22Rv1 (cell line): ENCODE measurements around the gene FGFBP1.

Experiments used
- H3K27ac ChIP-seq: fragments of 450-650 bp; 2 replicates; pipeline ENCODE4 v1.5.1; 2017
- ZFX ChIP-seq: fragments of 450-650 bp; IDR thresholded peaks from 2 replicates; pipeline ENCODE4 v1.6.1; 2017; ENCODE audit warnings: antibody characterized with exemption, borderline replicate concordance
- TF ChIP-seq, protein P1 (sequence below): fragments of 450-650 bp; IDR thresholded peaks from 2 replicates; pipeline ENCODE4 v1.5.1; 2017; ENCODE audit warnings: mild to moderate bottlenecking

Gene FGFBP1

GRCh38 chr4:15894393-15894792, 44.1 kb downstream of the FGFBP1 start:
- H3K27ac ChIP-seq = no peak overlapping the region
- TF ChIP-seq ZFX = no peak
- TF ChIP-seq, protein P1, sequence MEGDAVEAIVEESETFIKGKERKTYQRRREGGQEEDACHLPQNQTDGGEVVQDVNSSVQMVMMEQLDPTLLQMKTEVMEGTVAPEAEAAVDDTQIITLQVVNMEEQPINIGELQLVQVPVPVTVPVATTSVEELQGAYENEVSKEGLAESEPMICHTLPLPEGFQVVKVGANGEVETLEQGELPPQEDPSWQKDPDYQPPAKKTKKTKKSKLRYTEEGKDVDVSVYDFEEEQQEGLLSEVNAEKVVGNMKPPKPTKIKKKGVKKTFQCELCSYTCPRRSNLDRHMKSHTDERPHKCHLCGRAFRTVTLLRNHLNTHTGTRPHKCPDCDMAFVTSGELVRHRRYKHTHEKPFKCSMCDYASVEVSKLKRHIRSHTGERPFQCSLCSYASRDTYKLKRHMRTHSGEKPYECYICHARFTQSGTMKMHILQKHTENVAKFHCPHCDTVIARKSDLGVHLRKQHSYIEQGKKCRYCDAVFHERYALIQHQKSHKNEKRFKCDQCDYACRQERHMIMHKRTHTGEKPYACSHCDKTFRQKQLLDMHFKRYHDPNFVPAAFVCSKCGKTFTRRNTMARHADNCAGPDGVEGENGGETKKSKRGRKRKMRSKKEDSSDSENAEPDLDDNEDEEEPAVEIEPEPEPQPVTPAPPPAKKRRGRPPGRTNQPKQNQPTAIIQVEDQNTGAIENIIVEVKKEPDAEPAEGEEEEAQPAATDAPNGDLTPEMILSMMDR = no peak

DNA sequence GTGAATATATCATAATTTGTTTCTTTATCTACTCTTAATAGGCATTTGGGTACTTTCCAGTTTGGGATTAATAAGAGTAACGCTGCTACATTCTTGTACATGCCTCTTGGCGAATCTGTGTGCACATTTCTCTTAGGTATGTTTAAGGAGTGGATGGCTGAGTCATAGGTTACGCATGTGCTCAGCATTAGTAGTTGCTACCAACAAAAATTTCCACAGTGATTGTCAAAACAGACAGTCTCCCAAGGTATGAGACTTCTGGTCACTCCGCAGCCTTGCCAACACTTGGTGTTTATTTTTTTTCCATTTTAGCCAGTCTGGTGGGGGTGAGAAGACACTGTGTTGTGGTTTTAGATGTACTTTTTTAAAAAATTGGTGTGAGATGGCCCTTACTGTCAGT, 44.6 kb downstream of the FGFBP1 start:
- H3K27ac ChIP-seq = no peak overlapping the region
- TF ChIP-seq ZFX = no peak
- TF ChIP-seq, protein P1 = no peak

DNA sequence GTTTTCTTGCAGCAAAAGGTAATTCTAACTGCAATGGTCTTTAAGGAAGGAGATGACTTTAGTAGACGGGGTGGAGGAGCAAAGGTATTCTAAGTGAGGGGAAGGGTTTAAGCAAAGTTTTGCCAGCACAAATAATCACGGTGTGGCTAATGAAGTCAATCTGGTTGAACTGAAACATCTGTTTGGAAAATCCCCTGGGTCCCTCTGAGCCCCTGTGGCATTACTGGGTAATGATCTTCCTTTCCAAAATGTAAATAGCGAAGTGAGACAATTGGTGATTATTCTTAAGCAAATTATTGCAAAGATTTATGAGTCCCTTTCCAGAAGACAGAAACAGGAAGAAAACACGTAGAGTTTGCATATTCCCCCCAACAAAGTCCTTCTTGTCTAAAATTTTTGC, 47.2 kb downstream of the FGFBP1 start:
- no peak overlapping the region for H3K27ac ChIP-seq
- no peak for TF ChIP-seq ZFX
- TF ChIP-seq, protein P1 = no peak

DNA sequence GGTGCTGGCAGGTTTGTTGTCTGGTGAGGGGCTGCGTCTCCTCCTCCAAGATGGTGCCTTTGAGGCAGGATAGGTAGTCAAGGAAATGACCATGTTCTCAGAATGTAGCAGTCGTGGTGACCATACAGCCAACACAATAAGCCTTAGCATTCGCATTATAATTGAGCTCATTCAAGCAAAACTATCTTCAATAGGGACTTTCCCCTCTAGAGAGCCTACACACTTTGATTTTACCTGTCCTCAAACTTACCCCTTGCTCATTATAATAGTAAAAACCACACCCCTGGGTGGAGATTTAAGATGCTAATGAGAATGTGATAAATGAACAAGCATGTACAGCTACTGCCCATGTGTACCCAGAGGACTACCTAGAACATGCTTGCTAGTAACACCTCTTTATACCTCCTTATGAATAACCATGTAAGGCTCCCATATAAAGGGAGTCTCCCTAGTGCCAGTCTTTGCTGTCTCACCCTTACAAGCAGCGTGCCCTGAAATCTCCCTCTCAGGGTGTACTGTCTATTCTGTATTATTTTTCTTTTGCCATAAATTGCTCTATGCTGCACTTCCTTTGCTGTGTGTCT, 48.2 kb downstream of the FGFBP1 start:
- TF ChIP-seq, protein P1 = no peak
- TF ChIP-seq ZFX = no peak
- no peak overlapping the region for H3K27ac ChIP-seq

DNA sequence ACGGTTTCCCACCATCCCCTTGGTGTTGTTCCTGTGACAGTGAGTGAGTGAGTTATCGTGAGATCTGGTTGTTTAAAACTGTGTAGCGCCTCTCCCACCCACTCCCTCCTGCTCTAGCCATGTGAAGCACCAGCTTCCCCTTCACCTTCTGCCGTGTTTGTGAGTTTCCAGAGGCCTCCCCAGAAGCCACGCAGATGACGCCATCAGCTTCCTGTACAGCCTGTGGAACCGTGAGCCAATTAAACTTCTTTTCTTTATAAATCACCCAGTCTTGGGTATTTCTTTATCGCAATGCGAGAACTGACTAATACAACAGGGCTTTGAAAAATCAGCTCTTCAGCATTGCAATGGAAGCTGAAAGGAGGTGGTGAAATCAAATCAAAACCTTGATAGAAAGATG, 50.0 kb downstream of the FGFBP1 start:
- no peak overlapping the region for H3K27ac ChIP-seq
- no peak for TF ChIP-seq ZFX
- TF ChIP-seq, protein P1 = no peak
